Measurements from ENCODE around the gene RORC.

GRCh38 chr1:151802372-151802771 is 29.2 kb downstream of the RORC start:
- TF ChIP-seq CTCF (IDR thresholded peaks at IDR 0.05) (no peak), POLR2A (IDR thresholded peaks at IDR 0.05) (no peak)

Data from breast epithelium (tissue), 3 donors.